GM12878 (cell line): ENCODE results near the gene NR3C1. TPM values are rescaled to one million over a fixed set of nuclear protein-coding genes. Genes with fewer than 3 reads are reported as not detected.

Experiments
- ATAC-seq: fragments of 200-7000 bp; cut with Tn5 transposase; 3 replicates; pipeline ENCODE4 v1.9.1; 2020; ENCODE audit warnings: mild to moderate bottlenecking, moderate library complexity
- BruUV-seq: library from RNA; stranded (reverse); fragments of 400-500 nt; replicated peaks from 2 replicates; lab custom pipeline; 2021; lab: Mats Ljungman, UMichigan
- CTCF ChIA-PET: fragments of 300-600 bp; sonication (Branson Sonifier 250); formaldehyde crosslinking; extraction: SDS; loops from one replicate; lab custom pipeline; 2021; ENCODE audit warnings: inconsistent platforms; lab: Yijun Ruan, JAX
- POLR2A ChIA-PET: fragments of 350-600 bp; formaldehyde crosslinking; extraction: SDS; loops from one replicate; lab custom pipeline; 2021; ENCODE audit warnings: inconsistent platforms; lab: Charles Lee
- RAD21 ChIA-PET: fragments of 300-600 bp; sonication (Branson Sonifier 250); formaldehyde crosslinking; loops from one replicate; lab custom pipeline; 2023; ENCODE audit warnings: antibody characterized with exemption; ENCODE audit not compliant: unreplicated experiment; lab: Charles Lee
- SMC1A ChIA-PET: fragments of 300-600 bp; sonication (Branson Sonifier 250); formaldehyde crosslinking; loops from one replicate; lab custom pipeline; 2023; ENCODE audit not compliant: unreplicated experiment, uncharacterized antibody; lab: Charles Lee
- DNase-seq: peaks from one replicate; pipeline ENCODE4 v3.0.0-alpha.2; 2011; ENCODE audit warnings: low read depth, low spot score
- FAIRE-seq: peaks from 3 replicates; lab custom pipeline; 2011; peaks lifted over from hg19 to GRCh38; lab: Jason Lieb, UNC
- H2AFZ ChIP-seq: 2 replicates; pipeline ENCODE4 v1.6.0; 2011; ENCODE audit warnings: low read depth, low read length, control low read depth; ENCODE audit not compliant: control insufficient read depth
- H3K27ac ChIP-seq: 2 replicates; pipeline ENCODE4 v1.5.1; 2011; ENCODE audit warnings: control low read depth; ENCODE audit not compliant: control insufficient read depth, insufficient read depth
- H3K27me3 ChIP-seq, 2 experiments: replicated peaks in 1 of 2; 2 replicates each; pipeline versions ENCODE4 v1.6.0 to v1.6.1; 2011; ENCODE audit warnings: low read length in 1 of 2; ENCODE audit not compliant: control insufficient read depth in 2 of 2, insufficient read depth in 2 of 2
- H3K36me3 ChIP-seq, 2 experiments: 2 replicates each; pipeline ENCODE4 v1.5.1; 2011; ENCODE audit warnings: low read length in 1 of 2; ENCODE audit not compliant: control insufficient read depth in 2 of 2, insufficient read depth in 2 of 2
- H3K4me1 ChIP-seq: 2 replicates; pipeline ENCODE4 v1.6.1; 2011; ENCODE audit warnings: mild to moderate bottlenecking, low read length, moderate library complexity, mixed read lengths; ENCODE audit not compliant: control insufficient read depth, insufficient read depth
- H3K4me2 ChIP-seq: 2 replicates; pipeline ENCODE4 v1.6.0; 2011; ENCODE audit warnings: control low read depth; ENCODE audit not compliant: control insufficient read depth, insufficient read depth
- H3K4me3 ChIP-seq: fragments of 200-600 bp; sonication (generic); 2 replicates; pipeline ENCODE4 v1.5.1; 2016
- H3K79me2 ChIP-seq: 2 replicates; pipeline ENCODE4 v1.6.0; 2011; ENCODE audit warnings: low read length; ENCODE audit not compliant: control insufficient read depth, insufficient read depth
- H3K9ac ChIP-seq: 2 replicates; pipeline ENCODE4 v1.8.0; 2011; ENCODE audit warnings: low read length, control low read depth, mixed read lengths; ENCODE audit not compliant: control insufficient read depth, insufficient read depth
- H3K9me3 ChIP-seq: replicated peaks from 3 replicates; pipeline ENCODE4 v1.5.1; 2011; ENCODE audit warnings: mild to moderate bottlenecking, low read length; ENCODE audit not compliant: control insufficient read depth, insufficient read depth
- H4K20me1 ChIP-seq: 2 replicates; pipeline ENCODE4 v1.6.0; 2011; ENCODE audit not compliant: control insufficient read depth, insufficient read depth
- BMI1 ChIP-seq: fragments of 450-650 bp; IDR thresholded peaks from 2 replicates; pipeline ENCODE4 v1.6.1; 2016; ENCODE audit warnings: mild to moderate bottlenecking, moderate library complexity, borderline replicate concordance
- HCFC1 ChIP-seq: fragments of 150-350 bp; IDR thresholded peaks from 2 replicates; pipeline ENCODE4 v1.6.1; 2014; ENCODE audit warnings: low read length
- IRF4 ChIP-seq: IDR thresholded peaks from 2 replicates; pipeline ENCODE4 v1.6.1; 2011; ENCODE audit warnings: low read depth, low read length
- IRF5 ChIP-seq: fragments of 450-650 bp; IDR thresholded peaks from 2 replicates; pipeline ENCODE4 v1.6.1; 2017; ENCODE audit warnings: borderline replicate concordance
- MTA2 ChIP-seq: fragments of 450-650 bp; IDR thresholded peaks from 2 replicates; pipeline ENCODE4 v1.6.1; 2016; ENCODE audit warnings: low read depth, mild to moderate bottlenecking, moderate library complexity
- NR2C1 ChIP-seq: fragments of 450-650 bp; IDR thresholded peaks from 2 replicates; pipeline ENCODE4 v1.6.1; 2017; ENCODE audit warnings: antibody characterized with exemption, mild to moderate bottlenecking, moderate library complexity
- PAX8 ChIP-seq: fragments of 450-650 bp; IDR thresholded peaks from 2 replicates; pipeline ENCODE4 v1.6.1; 2017; ENCODE audit warnings: mild to moderate bottlenecking, moderate library complexity
- POLR2A ChIP-seq: IDR thresholded peaks from 2 replicates; pipeline ENCODE4 v1.6.1; 2011; ENCODE audit warnings: low read depth, mild to moderate bottlenecking, low read length
- POLR2AphosphoS5 ChIP-seq: IDR thresholded peaks from 2 replicates; pipeline ENCODE4 v1.6.1; 2011; ENCODE audit warnings: mild to moderate bottlenecking, low read length, inconsistent platforms
- SIN3A ChIP-seq: IDR thresholded peaks from 2 replicates; pipeline ENCODE4 v1.6.1; 2012; ENCODE audit warnings: low read depth, low read length, improper control_type of control experiment
- SIX5 ChIP-seq: IDR thresholded peaks from 2 replicates; pipeline ENCODE4 v1.6.1; 2011; ENCODE audit warnings: mild to moderate bottlenecking, low read depth, low read length, moderate library complexity; ENCODE audit not compliant: severe bottlenecking
- SUZ12 ChIP-seq: fragments of 200-600 bp; sonication (generic); IDR thresholded peaks from one replicate; pipeline ENCODE4 v1.6.1; 2018; ENCODE audit warnings: antibody characterized with exemption, mild to moderate bottlenecking; ENCODE audit not compliant: unreplicated experiment
- USF2 ChIP-seq: IDR thresholded peaks from 2 replicates; pipeline ENCODE4 v1.6.1; 2011; ENCODE audit warnings: low read depth, low read length, improper control_type of control experiment, borderline replicate concordance
- ZBED1 ChIP-seq: IDR thresholded peaks from 2 replicates; pipeline ENCODE4 v1.6.1; 2016; ENCODE audit warnings: borderline replicate concordance
- ZBTB40 ChIP-seq: fragments of 450-650 bp; IDR thresholded peaks from 2 replicates; pipeline ENCODE4 v1.6.1; 2016; ENCODE audit warnings: mild to moderate bottlenecking, moderate library complexity, borderline replicate concordance
- ZNF24 ChIP-seq: fragments of 450-650 bp; IDR thresholded peaks from 2 replicates; pipeline ENCODE4 v1.6.1; 2017; ENCODE audit warnings: antibody characterized with exemption, mild to moderate bottlenecking
- ZNF384 ChIP-seq: IDR thresholded peaks from 2 replicates; pipeline ENCODE4 v1.6.1; 2012; ENCODE audit warnings: low read depth, mild to moderate bottlenecking, low read length, improper control_type of control experiment, borderline replicate concordance
- WGBS: methylation state at CpG from one replicate; pipeline ENCODE4 v1.1.6; 2016; ENCODE audit warnings: low lambda C conversion rate; ENCODE audit not compliant: insufficient replicate concordance, insufficient coverage; ENCODE audit errors: missing lambda C conversion rate; 5-methylcytosine and 5-hydroxymethylcytosine counted together
- in situ Hi-C: fragments of 300-500 bp; cut with MboI; formaldehyde crosslinking; loops from 9 replicates; pipeline ENCODE4 v1.14.3; 2018; ENCODE audit warnings: mixed read lengths
- intact Hi-C: fragments of 100-400 bp; cut with micrococcal nuclease; formaldehyde crosslinking; loops from one replicate; pipeline ENCODE4 v1.14.2; 2022; ENCODE audit not compliant: unreplicated experiment
- polyA plus RNA-seq, 11 experiments: library from polyadenylated mRNA; depleted of rRNA in 4 of 11; unstranded in 6 of 11; stranded (reverse) in 5 of 11; fragments of >200 nt; fragmentation: Nextera tagmentation in 4 of 11; fragmentation: Illumina TruSeq in 1 of 11; extraction: Ambion mirVana in 4 of 11; extraction: Trizol in 1 of 11; gene quantifications; 1 replicate in 1 of 11; 2 replicates in 10 of 11; pipeline versions ENCODE4 v1.2.1 to v1.2.3, GENCODE V29; 2011 to 2016; ENCODE audit warnings: inconsistent platforms in 2 of 11, missing spikeins in 2 of 11, low read depth in 1 of 11
- total RNA-seq, 4 experiments: library from RNA; depleted of rRNA in 3 of 4; stranded (reverse); fragments of >200 nt in 3 of 4; fragmentation: Illumina TruSeq in 1 of 4; extraction: Trizol in 1 of 4; gene quantifications; 2 replicates each; pipeline versions ENCODE4 v1.2.1 to v1.2.3, GENCODE V29; 2013 to 2021

The NR3C1 gene
- total and polyA plus RNA-seq, 10 of the 15 experiments (the other 5 are each of a cell fraction or from before 2014, with no cell fraction given): 49.7 to 141 (median 109) TPM

- peaks cover 61% of the 10 kb centered on the region for H3K79me2 ChIP-seq
- TF ChIP-seq USF2: no peak
- TF ChIP-seq ZNF24: no peak
- peak; percentile 20; the same call in 1 of the 2 replicates for TF ChIP-seq SIN3A
- TF ChIP-seq POLR2A: no peak
- no peak for TF ChIP-seq SIX5
- no peak for TF ChIP-seq POLR2AphosphoS5
- TF ChIP-seq ZBED1: no peak
- peak; percentile 68; the same call in 1 of the 2 replicates for TF ChIP-seq ZNF384
- TF ChIP-seq ZBTB40: no peak
- TF ChIP-seq SUZ12: no peak
- no peak for TF ChIP-seq IRF4
- TF ChIP-seq HCFC1: no peak
- no peak for TF ChIP-seq PAX8
- TF ChIP-seq IRF5: no peak
- TF ChIP-seq MTA2: peak; percentile 39; the same call in 1 of the 2 replicates
- peak; percentile 5; the same call in 1 of the 2 replicates for TF ChIP-seq NR2C1
- TF ChIP-seq BMI1: no peak
These were observed 1.1 kb upstream of the NR3C1 start for GRCh38 chr5:143404416-143405062.

More at GRCh38 chr5:143404416-143405062, 1.1 kb upstream of the NR3C1 start:
- in situ Hi-C loops: loop anchor here (5.0 to 10.0 kb wide), 3 partner anchors 182 to 423 kb away; no protein-coding TSS in a partner anchor
- ChIA-PET SMC1A (interaction anchor here (0.6 to 3.0 kb wide), 31 partner anchors 8 to 784 kb away, joined by 3 to 20 read pairs (median 4); no protein-coding TSS in a partner anchor), RAD21 (interaction anchor here (0.6 to 3.0 kb wide), 50 partner anchors 9 to 783 kb away, joined by 3 to 78 read pairs (median 4); no protein-coding TSS in a partner anchor), CTCF (interaction anchor here (0.5 to 2.9 kb wide), 23 partner anchors 9 to 783 kb away, joined by 3 to 34 read pairs (median 4); no protein-coding TSS in a partner anchor), POLR2A (interaction anchor here (0.6 to 3.0 kb wide), 16 partner anchors 9 to 784 kb away, joined by 3 to 28 read pairs (median 4); no protein-coding TSS in a partner anchor)
- Histone ChIP-seq H4K20me1 (no peaks in the 10 kb centered on the region; the same call in 1 of the 2 replicates), H3K9me3 (no peaks in the 10 kb centered on the region; the same call in none of the 3 replicates), H3K9ac (peak overlapping the region; percentile 99), H3K27ac (peak overlapping the region; percentile 99), H2AFZ (peak overlapping the region; percentile 100), H3K36me3 (peaks cover 0 to 8% of the 10 kb centered on the region in 2 experiments; a peak in 3 of 4 replicates), H3K4me1 (no peaks in the 10 kb centered on the region), H3K4me2 (peak overlapping the region; percentile 64), H3K4me3 (peak overlapping the region; percentile 80), H3K27me3 (no peaks in the 10 kb centered on the region)
- ATAC-seq (peak; percentile 40), DNase-seq (no peak), FAIRE-seq (no peak)
- intact Hi-C loops: loop anchor here (1.0 to 10.0 kb wide), 10 partner anchors 31 to 783 kb away; no protein-coding TSS in a partner anchor
- under 1% methylated on average over 35 of the region's 41 CpGs for whole genome bisulfite sequencing
- no TSS peak for BruUV-seq
